Measurements from ENCODE around the gene TMEM128. TPM values are rescaled to one million over a fixed set of nuclear protein-coding genes. Genes with fewer than 3 reads are reported as not detected.
A peak's percentile ranks its signal among the peaks of the same experiment; 100 is the strongest.
"Not testable (repeated sequence)": the region's sequence is repeated elsewhere in the genome, so short reads cannot be mapped to it uniquely, and the experiment has no call there.

The TMEM128 gene
- polyA plus RNA-seq, 4 donors: 15.7 to 34.5 (median 22.8) TPM

GRCh38 chr4:4268776-4269175, 20.8 kb upstream of the TMEM128 start:
- no peak overlapping the region for H3K4me3 ChIP-seq (ENCODE audit: low read depth in 1 of 3, low read length in 3 of 3)
- H3K9me3 ChIP-seq (ENCODE audit: control insufficient read depth in 2 of 2, insufficient read depth in 1 of 2, low read depth in 1 of 2, low read length in 1 of 2): no peaks in the 10 kb centered on the region
- peak overlapping the region in 2 of 3 donors; percentile 67 to 83 for H3K27ac ChIP-seq (ENCODE audit: low read depth in 1 of 3, low read length in 2 of 3)
- H3K4me1 ChIP-seq (ENCODE audit: control insufficient read depth in 3 of 3, insufficient read depth in 2 of 3, low read depth in 1 of 3, low read length in 2 of 3): no peaks in the 10 kb centered on the region
- WGBS, 3 donors: 76 to 95% (median 86%) methylated on average over 1 of the region's 1 CpG
- peaks cover 3 to 29% (median 7%) of the 10 kb centered on the region in 3 donors for H3K36me3 ChIP-seq (ENCODE audit: control insufficient read depth in 3 of 3, insufficient read depth in 2 of 3, low read depth in 1 of 3, low read length in 3 of 3)
- FAIRE-seq: no peak
- no peak for DNase-seq
- H3K27me3 ChIP-seq (ENCODE audit: control insufficient read depth in 3 of 3, insufficient read depth in 3 of 3, low read length in 3 of 3): no peaks in the 10 kb centered on the region

GRCh38 chr4:4267981-4268380, 20.0 kb upstream of the TMEM128 start:
- no peak overlapping the region for H3K27ac ChIP-seq (ENCODE audit: low read depth in 1 of 3, low read length in 2 of 3)
- H3K36me3 ChIP-seq (ENCODE audit: control insufficient read depth in 3 of 3, insufficient read depth in 2 of 3, low read depth in 1 of 3, low read length in 3 of 3): peaks cover 3 to 22% (median 6%) of the 10 kb centered on the region in 3 donors

GRCh38 chr4:4260185-4260751, 12.2 kb upstream of the TMEM128 start:
- FAIRE-seq (no peak), DNase-seq (peak in 1 of 2 donors; percentile 16)
- 68 to 72% (median 68%) methylated on average over 6 of the region's 6 CpGs for WGBS, 3 donors

More at GRCh38 chr4:4267981-4268380, 20.0 kb upstream of the TMEM128 start:
- H3K4me3 ChIP-seq (ENCODE audit: low read depth in 1 of 3, low read length in 3 of 3): no peak overlapping the region
- FAIRE-seq (no peak), DNase-seq (no peak)
- no peaks in the 10 kb centered on the region for H3K27me3 ChIP-seq (ENCODE audit: control insufficient read depth in 3 of 3, insufficient read depth in 3 of 3, low read length in 3 of 3)
- no peaks in the 10 kb centered on the region for H3K4me1 ChIP-seq (ENCODE audit: control insufficient read depth in 3 of 3, insufficient read depth in 2 of 3, low read depth in 1 of 3, low read length in 2 of 3)
- WGBS, 3 donors: 86 to 92% (median 88%) methylated on average over 5 of the region's 5 CpGs
- no peaks in the 10 kb centered on the region for H3K9me3 ChIP-seq (ENCODE audit: control insufficient read depth in 2 of 2, insufficient read depth in 1 of 2, low read depth in 1 of 2, low read length in 1 of 2)

GRCh38 chr4:4259484-4260100, 11.6 kb upstream of the TMEM128 start:
- WGBS, 3 donors: 12 to 37% (median 24%) methylated on average over 9 of the region's 9 CpGs
- H3K27ac ChIP-seq (ENCODE audit: low read depth in 1 of 3, low read length in 2 of 3): peak overlapping the region in 1 of 3 donors; percentile 3
- no peaks in the 10 kb centered on the region for H3K9me3 ChIP-seq (ENCODE audit: control insufficient read depth in 2 of 2, insufficient read depth in 1 of 2, low read depth in 1 of 2, low read length in 1 of 2)
- H3K36me3 ChIP-seq (ENCODE audit: control insufficient read depth in 3 of 3, insufficient read depth in 2 of 3, low read depth in 1 of 3, low read length in 3 of 3): no peaks in the 10 kb centered on the region
- FAIRE-seq (no peak), DNase-seq (peak in 1 of 2 donors; percentile 11)
- no peaks in the 10 kb centered on the region for H3K27me3 ChIP-seq (ENCODE audit: control insufficient read depth in 3 of 3, insufficient read depth in 3 of 3, low read length in 3 of 3)
- H3K4me3 ChIP-seq (ENCODE audit: low read depth in 1 of 3, low read length in 3 of 3): no peak overlapping the region
- H3K4me1 ChIP-seq (ENCODE audit: control insufficient read depth in 3 of 3, insufficient read depth in 2 of 3, low read depth in 1 of 3, low read length in 2 of 3): no peaks in the 10 kb centered on the region

More at GRCh38 chr4:4260185-4260751, 12.2 kb upstream of the TMEM128 start:
- Histone ChIP-seq H3K27ac (ENCODE audit: low read depth in 1 of 3, low read length in 2 of 3) (no peak overlapping the region), H3K27me3 (ENCODE audit: control insufficient read depth in 3 of 3, insufficient read depth in 3 of 3, low read length in 3 of 3) (no peaks in the 10 kb centered on the region), H3K9me3 (ENCODE audit: control insufficient read depth in 2 of 2, insufficient read depth in 1 of 2, low read depth in 1 of 2, low read length in 1 of 2) (no peaks in the 10 kb centered on the region), H3K36me3 (ENCODE audit: control insufficient read depth in 3 of 3, insufficient read depth in 2 of 3, low read depth in 1 of 3, low read length in 3 of 3) (no peaks in the 10 kb centered on the region), H3K4me3 (ENCODE audit: low read depth in 1 of 3, low read length in 3 of 3) (no peak overlapping the region), H3K4me1 (ENCODE audit: control insufficient read depth in 3 of 3, insufficient read depth in 2 of 3, low read depth in 1 of 3, low read length in 2 of 3) (no peaks in the 10 kb centered on the region)

- not testable (repeated sequence) for H3K27me3 ChIP-seq (ENCODE audit: control insufficient read depth in 3 of 3, insufficient read depth in 3 of 3, low read length in 3 of 3); H3K9me3 ChIP-seq (ENCODE audit: control insufficient read depth in 2 of 2, insufficient read depth in 1 of 2, low read depth in 1 of 2, low read length in 1 of 2); H3K36me3 ChIP-seq (ENCODE audit: control insufficient read depth in 3 of 3, insufficient read depth in 2 of 3, low read depth in 1 of 3, low read length in 3 of 3); H3K27ac ChIP-seq (ENCODE audit: low read depth in 1 of 3, low read length in 2 of 3); H3K4me1 ChIP-seq (ENCODE audit: control insufficient read depth in 3 of 3, insufficient read depth in 2 of 3, low read depth in 1 of 3, low read length in 2 of 3); DNase-seq; H3K4me3 ChIP-seq (ENCODE audit: low read depth in 1 of 3, low read length in 3 of 3); FAIRE-seq
- WGBS, 3 donors: 78 to 93% (median 90%) methylated on average over 3 of the region's 3 CpGs
Measured at GRCh38 chr4:4257705-4258104, 9.7 kb upstream of the TMEM128 start.

GRCh38 chr4:4256799-4257198, 8.8 kb upstream of the TMEM128 start:
- no peak for DNase-seq
- H3K27me3 ChIP-seq (ENCODE audit: control insufficient read depth in 3 of 3, insufficient read depth in 3 of 3, low read length in 3 of 3): no peaks in the 10 kb centered on the region
- no peaks in the 10 kb centered on the region for H3K9me3 ChIP-seq (ENCODE audit: control insufficient read depth in 2 of 2, insufficient read depth in 1 of 2, low read depth in 1 of 2, low read length in 1 of 2)
- FAIRE-seq: no peak
- no peaks in the 10 kb centered on the region for H3K36me3 ChIP-seq (ENCODE audit: control insufficient read depth in 3 of 3, insufficient read depth in 2 of 3, low read depth in 1 of 3, low read length in 3 of 3)
- no peaks in the 10 kb centered on the region for H3K4me1 ChIP-seq (ENCODE audit: control insufficient read depth in 3 of 3, insufficient read depth in 2 of 3, low read depth in 1 of 3, low read length in 2 of 3)
- 74 to 80% (median 76%) methylated on average over 10 of the region's 10 CpGs for WGBS, 3 donors
- no peak overlapping the region for H3K27ac ChIP-seq (ENCODE audit: low read depth in 1 of 3, low read length in 2 of 3)
- H3K4me3 ChIP-seq (ENCODE audit: low read depth in 1 of 3, low read length in 3 of 3): no peak overlapping the region

GRCh38 chr4:4254666-4255065, 6.6 kb upstream of the TMEM128 start:
- Histone ChIP-seq H3K27ac (ENCODE audit: low read depth in 1 of 3, low read length in 2 of 3) (no peak overlapping the region), H3K27me3 (ENCODE audit: control insufficient read depth in 3 of 3, insufficient read depth in 3 of 3, low read length in 3 of 3) (no peaks in the 10 kb centered on the region), H3K36me3 (ENCODE audit: control insufficient read depth in 3 of 3, insufficient read depth in 2 of 3, low read depth in 1 of 3, low read length in 3 of 3) (no peaks in the 10 kb centered on the region), H3K9me3 (ENCODE audit: control insufficient read depth in 2 of 2, insufficient read depth in 1 of 2, low read depth in 1 of 2, low read length in 1 of 2) (no peaks in the 10 kb centered on the region), H3K4me3 (ENCODE audit: low read depth in 1 of 3, low read length in 3 of 3) (no peak overlapping the region), H3K4me1 (ENCODE audit: control insufficient read depth in 3 of 3, insufficient read depth in 2 of 3, low read depth in 1 of 3, low read length in 2 of 3) (no peaks in the 10 kb centered on the region)
- no peak for DNase-seq
- FAIRE-seq: no peak
- 49 to 69% (median 58%) methylated on average over 6 of the region's 6 CpGs for WGBS, 3 donors

- 86 to 88% (median 87%) methylated on average over 11 of the region's 11 CpGs for WGBS, 3 donors
Measured at GRCh38 chr4:4254199-4254598, 6.2 kb upstream of the TMEM128 start.

More at GRCh38 chr4:4254199-4254598, 6.2 kb upstream of the TMEM128 start:
- FAIRE-seq (no peak), DNase-seq (no peak)
- H3K4me3 ChIP-seq (ENCODE audit: low read depth in 1 of 3, low read length in 3 of 3): no peak overlapping the region
- peaks cover 0 to under 1% (median 0%) of the 10 kb centered on the region in 3 donors for H3K4me1 ChIP-seq (ENCODE audit: control insufficient read depth in 3 of 3, insufficient read depth in 2 of 3, low read depth in 1 of 3, low read length in 2 of 3)
- no peaks in the 10 kb centered on the region for H3K9me3 ChIP-seq (ENCODE audit: control insufficient read depth in 2 of 2, insufficient read depth in 1 of 2, low read depth in 1 of 2, low read length in 1 of 2)
- no peaks in the 10 kb centered on the region for H3K27me3 ChIP-seq (ENCODE audit: control insufficient read depth in 3 of 3, insufficient read depth in 3 of 3, low read length in 3 of 3)
- no peaks in the 10 kb centered on the region for H3K36me3 ChIP-seq (ENCODE audit: control insufficient read depth in 3 of 3, insufficient read depth in 2 of 3, low read depth in 1 of 3, low read length in 3 of 3)
- no peak overlapping the region for H3K27ac ChIP-seq (ENCODE audit: low read depth in 1 of 3, low read length in 2 of 3)
